ENCODE results near the gene HS3ST5.

The HS3ST5 gene

GRCh38 chr6:114361036-114361435, 18.2 kb upstream of the HS3ST5 start:
- DNase-seq (ENCODE audit: extremely low read depth, low read depth), result no peak
- TF ChIP-seq CTCF (IDR thresholded peaks at IDR 0.05; ENCODE audit: low read depth, low read length, missing control alignments), result no peak
- no peak overlapping the region for H3K4me3 ChIP-seq (replicated peaks; ENCODE audit: low read depth, low read length)

GRCh38 chr6:114355300-114355699, 12.5 kb upstream of the HS3ST5 start:
- H3K4me3 ChIP-seq (replicated peaks; ENCODE audit: low read depth, low read length), result no peak overlapping the region
- no peak for TF ChIP-seq CTCF (IDR thresholded peaks at IDR 0.05; ENCODE audit: low read depth, low read length, missing control alignments)
- no peak for DNase-seq (ENCODE audit: extremely low read depth, low read depth)

GRCh38 chr6:114354482-114354881, 11.7 kb upstream of the HS3ST5 start:
- H3K4me3 ChIP-seq (replicated peaks; ENCODE audit: low read depth, low read length), result no peak overlapping the region
- no peak for TF ChIP-seq CTCF (IDR thresholded peaks at IDR 0.05; ENCODE audit: low read depth, low read length, missing control alignments)
- DNase-seq (ENCODE audit: extremely low read depth, low read depth), result no peak

- no peak for DNase-seq (ENCODE audit: extremely low read depth, low read depth)
- no peak for TF ChIP-seq CTCF (IDR thresholded peaks at IDR 0.05; ENCODE audit: low read depth, low read length, missing control alignments)
- no peak overlapping the region for H3K4me3 ChIP-seq (replicated peaks; ENCODE audit: low read depth, low read length)
These were observed 3.6 kb upstream of the HS3ST5 start for GRCh38 chr6:114346451-114346850.

- no peak for DNase-seq (ENCODE audit: extremely low read depth, low read depth)
- no peak for TF ChIP-seq CTCF (IDR thresholded peaks at IDR 0.05; ENCODE audit: low read depth, low read length, missing control alignments)
- H3K4me3 ChIP-seq (replicated peaks; ENCODE audit: low read depth, low read length), result no peak overlapping the region
These were observed 2.1 kb upstream of the HS3ST5 start for GRCh38 chr6:114344971-114345275.

GRCh38 chr6:114344246-114344970, 1.6 kb upstream of the HS3ST5 start:
- DNase-seq (ENCODE audit: extremely low read depth, low read depth), result no peak
- no peak overlapping the region for H3K4me3 ChIP-seq (replicated peaks; ENCODE audit: low read depth, low read length)
- no peak for TF ChIP-seq CTCF (IDR thresholded peaks at IDR 0.05; ENCODE audit: low read depth, low read length, missing control alignments)

GRCh38 chr6:114343782-114344144, 940 bp upstream of the HS3ST5 start:
- no peak for DNase-seq (ENCODE audit: extremely low read depth, low read depth)
- no peak overlapping the region for H3K4me3 ChIP-seq (replicated peaks; ENCODE audit: low read depth, low read length)
- TF ChIP-seq CTCF (IDR thresholded peaks at IDR 0.05; ENCODE audit: low read depth, low read length, missing control alignments), result no peak
